SK-N-SH (cell line): ENCODE results near the gene ABLIM2. TPM values are rescaled to one million over a fixed set of nuclear protein-coding genes. Genes with fewer than 3 reads are reported as not detected.

ENCODE experiments used
- CTCF ChIA-PET: fragments of 300-600, 350-600 bp; formaldehyde crosslinking; extraction: SDS; loops from one replicate; lab custom pipeline; 2021; lab: Yijun Ruan, JAX
- POLR2A ChIA-PET: fragments of 350-600 bp; sonication (Branson Sonifier 250); formaldehyde crosslinking; extraction: SDS; loops from one replicate; lab custom pipeline; 2020; ENCODE audit warnings: antibody characterized with exemption, inconsistent platforms; lab: Yijun Ruan, JAX
- DNase-seq: peaks from one replicate; pipeline ENCODE4 v3.0.0; 2012
- H2AFZ ChIP-seq: fragments of 200-600 bp; sonication (generic); 2 replicates; pipeline ENCODE4 v1.8.1; 2016; ENCODE audit warnings: antibody characterized with exemption, mild to moderate bottlenecking, low read depth
- H3F3A ChIP-seq: fragments of 200-600 bp; sonication (generic); replicated peaks from 2 replicates; pipeline ENCODE3; 2016; ENCODE audit warnings: antibody characterized with exemption, mild to moderate bottlenecking; ENCODE audit not compliant: insufficient read depth
- H3K27ac ChIP-seq, 2 experiments: fragments of 200-500 bp in 1 of 2; fragments of 200-600 bp in 1 of 2; sonication (Bioruptor generic) in 1 of 2; sonication (generic), shearing (Covaris generic) in 1 of 2; 2 replicates each; pipeline versions ENCODE4 v1.5.1 to v1.6.1; 2014 to 2016; ENCODE audit warnings: low read depth in 2 of 2, inconsistent platforms in 1 of 2, low read length in 1 of 2, mild to moderate bottlenecking in 1 of 2, mixed read lengths in 1 of 2
- H3K27me3 ChIP-seq: fragments of 200-600 bp; sonication (generic), shearing (Covaris generic); 2 replicates; pipeline ENCODE4 v1.6.1; 2016; ENCODE audit warnings: mixed run types; ENCODE audit not compliant: insufficient read depth
- H3K36me3 ChIP-seq, 2 experiments: fragments of 200-500 bp in 1 of 2; fragments of 200-600 bp in 1 of 2; sonication (Bioruptor generic) in 1 of 2; sonication (generic) in 1 of 2; replicated peaks in 1 of 2; 2 replicates each; pipeline versions ENCODE3 to v1.5.1; 2014 to 2016; ENCODE audit warnings: low read length in 1 of 2, mild to moderate bottlenecking in 1 of 2; ENCODE audit not compliant: insufficient read depth in 2 of 2, control insufficient read depth in 1 of 2
- H3K4me1 ChIP-seq, 2 experiments: fragments of 200-500 bp in 1 of 2; fragments of 200-600 bp in 1 of 2; sonication (Bioruptor generic) in 1 of 2; sonication (generic), shearing (Covaris generic) in 1 of 2; 2 replicates each; pipeline versions ENCODE4 v1.5.1 to v1.6.1; 2014 to 2016; ENCODE audit warnings: low read depth in 1 of 2, low read length in 1 of 2, mixed run types in 1 of 2; ENCODE audit not compliant: insufficient read depth in 2 of 2, control insufficient read depth in 1 of 2
- H3K4me2 ChIP-seq: fragments of 200-600 bp; sonication (generic), shearing (Covaris generic); 2 replicates; pipeline ENCODE4 v1.6.1; 2017; ENCODE audit warnings: mixed run types
- H3K4me3 ChIP-seq, 2 experiments: fragments of 200-500 bp in 1 of 2; fragments of 200-600 bp in 1 of 2; sonication (Bioruptor generic) in 1 of 2; sonication (generic), shearing (Covaris generic) in 1 of 2; 2 replicates each; pipeline versions ENCODE4 v1.5.1 to v1.8.1; 2014 to 2016; ENCODE audit warnings: low read depth in 2 of 2, inconsistent platforms in 1 of 2, low read length in 1 of 2, mild to moderate bottlenecking in 1 of 2, mixed read lengths in 1 of 2, moderate library complexity in 1 of 2
- H3K79me2 ChIP-seq: fragments of 200-600 bp; sonication (generic); 2 replicates; pipeline ENCODE4 v1.8.1; 2017; ENCODE audit warnings: mild to moderate bottlenecking; ENCODE audit not compliant: insufficient read depth
- H3K9ac ChIP-seq: fragments of 200-600 bp; sonication (generic); 2 replicates; pipeline ENCODE4 v1.6.1; 2017; ENCODE audit warnings: mixed run types
- H3K9me2 ChIP-seq: fragments of 200-600 bp; sonication (generic); 2 replicates; pipeline ENCODE4 v1.6.1; 2017; ENCODE audit warnings: mixed run types
- H3K9me3 ChIP-seq: fragments of 200-600 bp; sonication (generic); 2 replicates; pipeline ENCODE4 v1.6.1; 2017; ENCODE audit warnings: mixed run types, mild to moderate bottlenecking, moderate library complexity
- H4K20me1 ChIP-seq: fragments of 200-600 bp; sonication (generic); 2 replicates; pipeline ENCODE4 v1.6.1; 2017; ENCODE audit warnings: mild to moderate bottlenecking, mixed run types; ENCODE audit not compliant: insufficient read depth
- CTCF ChIP-seq: fragments of 200-600 bp; sonication (generic); IDR thresholded peaks from 2 replicates; pipeline ENCODE4 v1.6.1; 2017; ENCODE audit warnings: antibody characterized with exemption, mild to moderate bottlenecking, moderate library complexity
- EZH2phosphoT487 ChIP-seq: fragments of 200-600 bp; sonication (generic); IDR thresholded peaks from 2 replicates; pipeline ENCODE4 v1.6.1; 2017; ENCODE audit warnings: low read depth, mixed run types, mild to moderate bottlenecking, antibody characterized with exemption, moderate library complexity, borderline replicate concordance
- FOXM1 ChIP-seq: IDR thresholded peaks from 2 replicates; pipeline ENCODE4 v1.4.0; 2012; ENCODE audit warnings: low read depth, mild to moderate bottlenecking
- IRF3 ChIP-seq: fragments of 150-350 bp; IDR thresholded peaks from 2 replicates; pipeline ENCODE4 v1.6.1; 2016; ENCODE audit warnings: mild to moderate bottlenecking, low read depth, low read length
- JUND ChIP-seq: IDR thresholded peaks from 2 replicates; pipeline ENCODE4 v1.4.0; 2012
- NFIC ChIP-seq: IDR thresholded peaks from 2 replicates; pipeline ENCODE4 v1.4.0; 2012; ENCODE audit warnings: borderline replicate concordance
- NRF1 ChIP-seq: IDR thresholded peaks from 2 replicates; pipeline ENCODE4 v1.6.1; 2012; ENCODE audit warnings: low read depth, mild to moderate bottlenecking, low read length
- PBX3 ChIP-seq: IDR thresholded peaks from 2 replicates; pipeline ENCODE4; 2012
- RFX5 ChIP-seq: IDR thresholded peaks from 2 replicates; pipeline ENCODE4 v1.6.1; 2012; ENCODE audit warnings: mild to moderate bottlenecking, improper control_type of control experiment, low read length
- RXRA ChIP-seq: IDR thresholded peaks from 2 replicates; pipeline ENCODE4 v1.4.0; 2012; ENCODE audit warnings: low read depth, mild to moderate bottlenecking, borderline replicate concordance
- TAF1 ChIP-seq: IDR thresholded peaks from 2 replicates; pipeline ENCODE4 v1.6.1; 2012; ENCODE audit warnings: low read depth, mild to moderate bottlenecking, low read length, moderate library complexity, borderline replicate concordance
- TCF12 ChIP-seq: IDR thresholded peaks from 2 replicates; pipeline ENCODE4 v1.4.0; 2012
- USF1 ChIP-seq: IDR thresholded peaks from 2 replicates; pipeline ENCODE4 v1.4.0; 2012; ENCODE audit warnings: low read depth, borderline replicate concordance
- WGBS: methylation state at CpG from one replicate; pipeline ENCODE4 v1.1.6; 2017; ENCODE audit warnings: low lambda C conversion rate; 5-methylcytosine and 5-hydroxymethylcytosine counted together
- polyA plus RNA-seq, 3 experiments: library from polyadenylated mRNA; depleted of rRNA; stranded (reverse); fragments of >200 nt; gene quantifications; 2 replicates each; pipeline ENCODE4 v1.2.3, GENCODE V29; 2012
- TF ChIP-seq, protein P1 (sequence below): IDR thresholded peaks from 2 replicates; pipeline ENCODE4 v1.4.0; 2012; ENCODE audit warnings: low read depth, borderline replicate concordance
- TF ChIP-seq, protein P2 (sequence below): IDR thresholded peaks from 2 replicates; pipeline ENCODE4 v1.6.1; 2012; ENCODE audit warnings: mild to moderate bottlenecking, low read depth, low read length, moderate library complexity

ABLIM2 gene
- polyA plus RNA-seq, 1 of the 3 experiments (the other 2 are of a cell fraction), result 0.53 TPM

- H3K27ac ChIP-seq, result peak overlapping the region in 1 of 2 experiments; percentile 82; a peak in 2 of 4 replicates
- H3K9ac ChIP-seq, result no peak overlapping the region
- H2AFZ ChIP-seq, result no peak overlapping the region
- peaks cover 0 to 24% of the 10 kb centered on the region in 2 experiments; a peak in 2 of 4 replicates for H3K4me1 ChIP-seq
- no peaks in the 10 kb centered on the region for H3K27me3 ChIP-seq
- TF ChIP-seq JUND (no peak), FOXM1 (no peak), RXRA (no peak), NFIC (no peak), TAF1 (no peak), EZH2phosphoT487 (no peak), RFX5 (no peak), NRF1 (no peak), USF1 (no peak), PBX3 (no peak)
- TF ChIP-seq, protein P1, sequence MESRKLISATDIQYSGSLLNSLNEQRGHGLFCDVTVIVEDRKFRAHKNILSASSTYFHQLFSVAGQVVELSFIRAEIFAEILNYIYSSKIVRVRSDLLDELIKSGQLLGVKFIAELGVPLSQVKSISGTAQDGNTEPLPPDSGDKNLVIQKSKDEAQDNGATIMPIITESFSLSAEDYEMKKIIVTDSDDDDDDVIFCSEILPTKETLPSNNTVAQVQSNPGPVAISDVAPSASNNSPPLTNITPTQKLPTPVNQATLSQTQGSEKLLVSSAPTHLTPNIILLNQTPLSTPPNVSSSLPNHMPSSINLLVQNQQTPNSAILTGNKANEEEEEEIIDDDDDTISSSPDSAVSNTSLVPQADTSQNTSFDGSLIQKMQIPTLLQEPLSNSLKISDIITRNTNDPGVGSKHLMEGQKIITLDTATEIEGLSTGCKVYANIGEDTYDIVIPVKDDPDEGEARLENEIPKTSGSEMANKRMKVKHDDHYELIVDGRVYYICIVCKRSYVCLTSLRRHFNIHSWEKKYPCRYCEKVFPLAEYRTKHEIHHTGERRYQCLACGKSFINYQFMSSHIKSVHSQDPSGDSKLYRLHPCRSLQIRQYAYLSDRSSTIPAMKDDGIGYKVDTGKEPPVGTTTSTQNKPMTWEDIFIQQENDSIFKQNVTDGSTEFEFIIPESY, result no peak
- TF ChIP-seq, all 33 proteins: peak for 0
- 66% methylated on average over 4 of the region's 4 CpGs for WGBS
- no peaks in the 10 kb centered on the region for H3K36me3 ChIP-seq
- CTCF ChIA-PET, result interaction anchor here (1.0 to 3.9 kb wide), 4 partner anchors 38 to 148 kb away, joined by 3 to 15 read pairs (median 6); no protein-coding TSS in a partner anchor
- H3K4me2 ChIP-seq, result peak overlapping the region; percentile 37; the same call in 1 of the 2 replicates
- H3K9me2 ChIP-seq, result no peaks in the 10 kb centered on the region
- POLR2A ChIA-PET, result interaction anchor here (2.1 kb wide), 1 partner anchor 10 kb away, joined by 12 read pairs; the partner anchor contains the start of gene AFAP1
- H4K20me1 ChIP-seq, result no peaks in the 10 kb centered on the region
- H3K79me2 ChIP-seq, result no peaks in the 10 kb centered on the region
- no peak for DNase-seq
- H3K4me3 ChIP-seq, result no peak overlapping the region
- peaks cover 4% of the 10 kb centered on the region for H3F3A ChIP-seq
- H3K9me3 ChIP-seq, result no peaks in the 10 kb centered on the region
Measured at GRCh38 chr4:7949759-7950158, 208.9 kb downstream of the ABLIM2 start.

GRCh38 chr4:7947927-7948326, 210.7 kb downstream of the ABLIM2 start:
- Histone ChIP-seq H3K27ac (peak overlapping the region in 1 of 2 experiments; percentile 82; a peak in 2 of 4 replicates), H3K9me3 (no peaks in the 10 kb centered on the region), H3K36me3 (no peaks in the 10 kb centered on the region), H3K27me3 (no peaks in the 10 kb centered on the region), H3K79me2 (no peaks in the 10 kb centered on the region), H2AFZ (no peak overlapping the region), H3K9ac (no peak overlapping the region), H3K4me2 (no peak overlapping the region), H3K4me1 (peaks cover 0 to 24% of the 10 kb centered on the region in 2 experiments; a peak in 2 of 4 replicates), H3K9me2 (no peaks in the 10 kb centered on the region), H3F3A (peaks cover 4% of the 10 kb centered on the region), H3K4me3 (no peak overlapping the region), H4K20me1 (no peaks in the 10 kb centered on the region)
- WGBS, result 84% methylated on average over 4 of the region's 4 CpGs
- ChIA-PET POLR2A (interaction anchor here (2.1 kb wide), 1 partner anchor 8 kb away, joined by 12 read pairs; the partner anchor contains the start of gene AFAP1), CTCF (interaction anchor here (0.6 to 3.9 kb wide), 5 partner anchors 12 to 186 kb away, joined by 3 to 15 read pairs (median 4); no protein-coding TSS in a partner anchor)
- no peak for DNase-seq
- no peak for TF ChIP-seq TCF12
- no peak for TF ChIP-seq CTCF
- TF ChIP-seq FOXM1, result no peak
- no peak for TF ChIP-seq USF1
- TF ChIP-seq, protein P2, sequence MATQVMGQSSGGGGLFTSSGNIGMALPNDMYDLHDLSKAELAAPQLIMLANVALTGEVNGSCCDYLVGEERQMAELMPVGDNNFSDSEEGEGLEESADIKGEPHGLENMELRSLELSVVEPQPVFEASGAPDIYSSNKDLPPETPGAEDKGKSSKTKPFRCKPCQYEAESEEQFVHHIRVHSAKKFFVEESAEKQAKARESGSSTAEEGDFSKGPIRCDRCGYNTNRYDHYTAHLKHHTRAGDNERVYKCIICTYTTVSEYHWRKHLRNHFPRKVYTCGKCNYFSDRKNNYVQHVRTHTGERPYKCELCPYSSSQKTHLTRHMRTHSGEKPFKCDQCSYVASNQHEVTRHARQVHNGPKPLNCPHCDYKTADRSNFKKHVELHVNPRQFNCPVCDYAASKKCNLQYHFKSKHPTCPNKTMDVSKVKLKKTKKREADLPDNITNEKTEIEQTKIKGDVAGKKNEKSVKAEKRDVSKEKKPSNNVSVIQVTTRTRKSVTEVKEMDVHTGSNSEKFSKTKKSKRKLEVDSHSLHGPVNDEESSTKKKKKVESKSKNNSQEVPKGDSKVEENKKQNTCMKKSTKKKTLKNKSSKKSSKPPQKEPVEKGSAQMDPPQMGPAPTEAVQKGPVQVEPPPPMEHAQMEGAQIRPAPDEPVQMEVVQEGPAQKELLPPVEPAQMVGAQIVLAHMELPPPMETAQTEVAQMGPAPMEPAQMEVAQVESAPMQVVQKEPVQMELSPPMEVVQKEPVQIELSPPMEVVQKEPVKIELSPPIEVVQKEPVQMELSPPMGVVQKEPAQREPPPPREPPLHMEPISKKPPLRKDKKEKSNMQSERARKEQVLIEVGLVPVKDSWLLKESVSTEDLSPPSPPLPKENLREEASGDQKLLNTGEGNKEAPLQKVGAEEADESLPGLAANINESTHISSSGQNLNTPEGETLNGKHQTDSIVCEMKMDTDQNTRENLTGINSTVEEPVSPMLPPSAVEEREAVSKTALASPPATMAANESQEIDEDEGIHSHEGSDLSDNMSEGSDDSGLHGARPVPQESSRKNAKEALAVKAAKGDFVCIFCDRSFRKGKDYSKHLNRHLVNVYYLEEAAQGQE, result no peak
- TF ChIP-seq IRF3, result no peak
